Kidney (tissue), 14 donors: Measurements from ENCODE around the gene PGF. TPM values are rescaled to one million over a fixed set of nuclear protein-coding genes. Genes with fewer than 3 reads are reported as not detected.

Source experiments
- DNase-seq, 5 donors: peaks; one replicate each; pipeline ENCODE4 v3.0.0-alpha.2; 2013 to 2020
- FAIRE-seq: peaks from 2 replicates; lab custom pipeline; 2012; peaks lifted over from hg19 to GRCh38; lab: Jason Lieb, UNC
- H3K27ac ChIP-seq, 2 donors: one replicate each; pipeline ENCODE4 v1.7.0; 2013; ENCODE audit warnings: low read depth in 2 of 2, low read length in 2 of 2, inconsistent platforms in 1 of 2
- H3K27me3 ChIP-seq: one replicate; pipeline ENCODE4 v1.7.1; 2013; ENCODE audit warnings: low read length, inconsistent platforms; ENCODE audit not compliant: control insufficient read depth, insufficient read depth
- H3K36me3 ChIP-seq, 3 donors: one replicate each; pipeline versions ENCODE4 v1.7.0 to v1.7.1; 2013; ENCODE audit warnings: low read length in 3 of 3, control low read depth in 1 of 3, inconsistent platforms in 1 of 3; ENCODE audit not compliant: insufficient read depth in 3 of 3, control insufficient read depth in 2 of 3
- H3K4me1 ChIP-seq, 3 donors: one replicate each; pipeline versions ENCODE4 v1.7.0 to v1.7.1; 2013; ENCODE audit warnings: low read length in 3 of 3, inconsistent platforms in 1 of 3, low read depth in 1 of 3; ENCODE audit not compliant: control insufficient read depth in 2 of 3, insufficient read depth in 2 of 3
- H3K4me3 ChIP-seq, 3 donors: one replicate each; pipeline versions ENCODE4 v1.7.0 to v1.8.1; 2013; ENCODE audit warnings: low read length in 3 of 3, control low read depth in 1 of 3, inconsistent platforms in 1 of 3
- H3K9ac ChIP-seq, 3 donors: one replicate each; pipeline versions ENCODE4 v1.7.0 to v1.7.1; 2013; ENCODE audit warnings: low read length in 3 of 3, control low read depth in 1 of 3, inconsistent platforms in 1 of 3
- H3K9me3 ChIP-seq, 3 donors: one replicate each; pipeline versions ENCODE4 v1.7.0 to v1.7.1; 2013; ENCODE audit warnings: low read length in 3 of 3, control low read depth in 1 of 3, inconsistent platforms in 1 of 3; ENCODE audit not compliant: control insufficient read depth in 2 of 3, insufficient read depth in 1 of 3
- intact Hi-C: fragments of 100-400 bp; cut with DNase I; formaldehyde crosslinking; loops from one replicate; pipeline ENCODE4 v1.11.1; 2022
- polyA plus RNA-seq: library from polyadenylated mRNA; stranded (reverse); fragments of 350-450 nt; fragmentation: Illumina TruSeq; extraction: RNeasy Lipid Tissue Mini Kit (QIAGEN cat#74804); gene quantifications from one replicate; pipeline ENCODE4 v1.2.3, GENCODE V29; 2014; ENCODE audit warnings: low read depth, low replicate concordance; ENCODE audit not compliant: insufficient read depth
- total RNA-seq: library from RNA; stranded (reverse); fragmentation: NEBNext Ultra II Directional; extraction: Animal tissue kit (Norgen Biotek cat#: 25700); gene quantifications from one replicate; pipeline ENCODE4 v1.2.1, GENCODE V29; 2021
- TF ChIP-seq, protein P1 (sequence below): IDR thresholded peaks from 3 replicates; pipeline ENCODE4 v1.5.1; 2012; ENCODE audit warnings: mild to moderate bottlenecking, moderate library complexity, borderline replicate concordance; ENCODE audit not compliant: insufficient read depth; ENCODE audit errors: extremely low read depth
- donor health status: control.
- donor health status: control.
- donor health status: control.
- donor health status: control.
- donor health status: control.
- donor health status: DM: yes; HTN: yes; CAD: no.
- donor health status: Normal renal cell carcinoma (clear cell type).

PGF gene
- total and polyA plus RNA-seq, 2 donors from 2014 or later = 9.3 to 12.1 TPM

DNA sequence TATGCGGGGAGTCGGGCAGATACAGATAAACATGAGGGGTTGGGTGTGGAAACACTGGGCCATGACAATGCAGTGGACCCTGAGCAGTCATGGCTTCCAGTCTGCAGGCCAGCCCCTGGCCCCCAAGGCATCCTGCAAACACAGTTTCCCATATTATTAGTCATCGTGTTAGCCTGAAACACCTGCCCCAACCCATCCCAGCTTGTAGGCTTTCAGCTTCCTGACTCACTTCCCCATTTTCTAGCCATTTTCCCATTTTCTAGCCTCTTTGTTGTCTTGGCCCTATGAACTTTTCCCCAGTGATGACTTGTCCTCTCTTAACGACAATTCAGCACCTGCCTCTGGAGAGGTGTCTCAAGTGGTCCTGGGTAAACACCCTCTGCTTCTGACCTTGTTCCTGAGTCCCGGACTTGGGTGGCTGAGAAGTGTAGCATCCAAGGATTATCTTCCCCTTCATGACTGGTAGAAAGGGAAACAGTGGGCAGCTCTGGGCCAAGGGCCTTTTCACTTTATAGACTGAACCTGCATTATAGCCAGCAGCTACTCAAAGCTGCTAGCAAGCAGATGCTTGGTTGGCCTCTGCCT, 4.3 kb upstream of the PGF start:
- DNase-seq (no peak), FAIRE-seq (no peak)
- no peak overlapping the region for H3K9ac ChIP-seq
- H3K36me3 ChIP-seq = no peaks in the 10 kb centered on the region
- intact Hi-C loops = no loop called here
- H3K27me3 ChIP-seq = no peaks in the 10 kb centered on the region
- no peak overlapping the region for H3K27ac ChIP-seq
- no peak overlapping the region for H3K4me3 ChIP-seq
- H3K4me1 ChIP-seq = peaks cover 0 to 6% (median 0%) of the 10 kb centered on the region in 3 donors
- no peaks in the 10 kb centered on the region for H3K9me3 ChIP-seq
- TF ChIP-seq, protein P1, sequence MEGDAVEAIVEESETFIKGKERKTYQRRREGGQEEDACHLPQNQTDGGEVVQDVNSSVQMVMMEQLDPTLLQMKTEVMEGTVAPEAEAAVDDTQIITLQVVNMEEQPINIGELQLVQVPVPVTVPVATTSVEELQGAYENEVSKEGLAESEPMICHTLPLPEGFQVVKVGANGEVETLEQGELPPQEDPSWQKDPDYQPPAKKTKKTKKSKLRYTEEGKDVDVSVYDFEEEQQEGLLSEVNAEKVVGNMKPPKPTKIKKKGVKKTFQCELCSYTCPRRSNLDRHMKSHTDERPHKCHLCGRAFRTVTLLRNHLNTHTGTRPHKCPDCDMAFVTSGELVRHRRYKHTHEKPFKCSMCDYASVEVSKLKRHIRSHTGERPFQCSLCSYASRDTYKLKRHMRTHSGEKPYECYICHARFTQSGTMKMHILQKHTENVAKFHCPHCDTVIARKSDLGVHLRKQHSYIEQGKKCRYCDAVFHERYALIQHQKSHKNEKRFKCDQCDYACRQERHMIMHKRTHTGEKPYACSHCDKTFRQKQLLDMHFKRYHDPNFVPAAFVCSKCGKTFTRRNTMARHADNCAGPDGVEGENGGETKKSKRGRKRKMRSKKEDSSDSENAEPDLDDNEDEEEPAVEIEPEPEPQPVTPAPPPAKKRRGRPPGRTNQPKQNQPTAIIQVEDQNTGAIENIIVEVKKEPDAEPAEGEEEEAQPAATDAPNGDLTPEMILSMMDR = no peak

DNA sequence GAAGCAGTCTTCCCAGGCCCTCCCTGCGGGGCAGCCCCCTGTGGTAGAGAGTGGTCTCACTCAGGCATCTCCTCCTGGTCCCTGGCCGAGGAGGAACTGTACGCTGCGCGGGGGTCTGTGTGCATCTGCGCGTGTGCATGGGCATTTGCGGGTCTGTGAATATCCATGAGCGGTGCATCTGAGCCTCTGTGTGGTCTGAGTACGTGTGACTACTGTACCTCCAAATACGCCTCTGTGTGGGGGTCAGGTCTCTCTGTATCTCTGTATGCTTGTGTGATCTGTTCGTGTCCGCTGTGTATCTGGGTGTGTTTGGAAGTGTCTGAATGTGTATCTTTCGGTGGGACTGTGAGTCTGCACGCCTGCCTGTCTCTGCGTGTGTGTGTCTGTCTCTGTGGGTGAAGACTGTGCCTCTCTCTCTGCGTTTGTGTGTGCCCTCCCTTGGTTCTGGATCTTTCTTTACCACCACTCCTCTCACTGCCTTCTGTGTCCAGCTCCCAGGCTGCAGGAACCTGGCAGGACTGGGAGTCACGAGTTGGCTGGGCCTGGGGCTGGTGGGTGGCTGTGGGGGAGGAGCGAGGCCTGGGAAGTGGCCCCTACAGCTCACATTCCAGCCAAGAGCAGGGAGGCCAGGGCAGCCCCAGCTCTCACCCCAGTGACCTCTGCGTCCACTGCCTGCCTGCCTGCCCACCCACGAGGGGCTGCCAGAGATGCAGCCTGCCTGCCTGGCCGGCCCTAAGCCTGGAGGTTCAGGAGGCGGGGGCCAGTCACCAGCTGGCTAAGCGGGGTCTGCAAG, 1.1 kb upstream of the PGF start:
- intact Hi-C loops = no loop called here
- Histone ChIP-seq H3K4me3 (no peak overlapping the region), H3K9ac (no peak overlapping the region), H3K27ac (no peak overlapping the region), H3K9me3 (no peaks in the 10 kb centered on the region), H3K27me3 (no peaks in the 10 kb centered on the region), H3K4me1 (peaks cover 0 to 8% (median 2%) of the 10 kb centered on the region in 3 donors), H3K36me3 (no peaks in the 10 kb centered on the region)
- no peak for FAIRE-seq
- peak in 3 of 5 donors; percentile 43 to 68 (median 54) for DNase-seq
- TF ChIP-seq, protein P1 = no peak

DNA sequence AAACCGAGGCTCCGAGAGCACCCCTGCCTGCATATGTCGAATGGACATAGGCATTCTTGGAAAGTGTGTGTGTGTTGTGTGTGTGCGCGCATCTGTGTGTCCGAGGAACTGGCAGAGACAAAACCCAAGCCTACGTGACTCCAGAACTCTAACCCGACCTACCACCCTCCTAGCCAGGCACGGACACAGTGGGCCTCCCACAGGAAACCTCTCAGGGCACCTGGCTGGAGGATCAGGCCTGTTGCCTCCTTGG, 556 bp upstream of the PGF start:
- H3K4me3 ChIP-seq = peak overlapping the region in 1 of 3 donors; percentile 4
- no peaks in the 10 kb centered on the region for H3K36me3 ChIP-seq
- intact Hi-C loops = no loop called here
- H3K27me3 ChIP-seq = no peaks in the 10 kb centered on the region
- H3K9me3 ChIP-seq = no peaks in the 10 kb centered on the region
- TF ChIP-seq, protein P1 = no peak
- DNase-seq (no peak), FAIRE-seq (no peak)
- H3K27ac ChIP-seq = no peak overlapping the region
- no peak overlapping the region for H3K9ac ChIP-seq
- H3K4me1 ChIP-seq = peaks cover 0 to 10% (median 2%) of the 10 kb centered on the region in 3 donors

DNA sequence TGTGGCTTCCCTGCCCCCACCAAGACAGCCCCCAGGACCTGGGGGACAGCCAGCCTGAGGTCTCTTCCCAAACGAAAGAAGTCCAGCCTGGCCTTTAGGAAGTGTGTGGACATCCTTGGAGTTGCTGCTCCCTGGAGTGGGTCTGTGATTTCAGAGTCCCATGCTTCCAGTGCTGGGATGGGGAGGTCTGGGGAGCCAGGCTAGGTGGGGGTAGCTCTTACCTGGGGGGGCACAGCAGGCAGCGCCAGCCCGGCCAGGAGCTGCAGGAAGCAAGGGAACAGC, 509 bp downstream of the PGF start:
- intact Hi-C loops = no loop called here
- Histone ChIP-seq H3K9ac (no peak overlapping the region), H3K9me3 (no peaks in the 10 kb centered on the region), H3K27me3 (no peaks in the 10 kb centered on the region), H3K36me3 (no peaks in the 10 kb centered on the region), H3K27ac (no peak overlapping the region), H3K4me3 (peak overlapping the region; percentile 1 to 49 (median 3)), H3K4me1 (peaks cover 0 to 11% (median 2%) of the 10 kb centered on the region in 3 donors)
- no peak for FAIRE-seq
- DNase-seq = peak in 1 of 5 donors; percentile 41
- TF ChIP-seq, protein P1 = no peak
